ENCODE data around the gene UBAC1.

DNA sequence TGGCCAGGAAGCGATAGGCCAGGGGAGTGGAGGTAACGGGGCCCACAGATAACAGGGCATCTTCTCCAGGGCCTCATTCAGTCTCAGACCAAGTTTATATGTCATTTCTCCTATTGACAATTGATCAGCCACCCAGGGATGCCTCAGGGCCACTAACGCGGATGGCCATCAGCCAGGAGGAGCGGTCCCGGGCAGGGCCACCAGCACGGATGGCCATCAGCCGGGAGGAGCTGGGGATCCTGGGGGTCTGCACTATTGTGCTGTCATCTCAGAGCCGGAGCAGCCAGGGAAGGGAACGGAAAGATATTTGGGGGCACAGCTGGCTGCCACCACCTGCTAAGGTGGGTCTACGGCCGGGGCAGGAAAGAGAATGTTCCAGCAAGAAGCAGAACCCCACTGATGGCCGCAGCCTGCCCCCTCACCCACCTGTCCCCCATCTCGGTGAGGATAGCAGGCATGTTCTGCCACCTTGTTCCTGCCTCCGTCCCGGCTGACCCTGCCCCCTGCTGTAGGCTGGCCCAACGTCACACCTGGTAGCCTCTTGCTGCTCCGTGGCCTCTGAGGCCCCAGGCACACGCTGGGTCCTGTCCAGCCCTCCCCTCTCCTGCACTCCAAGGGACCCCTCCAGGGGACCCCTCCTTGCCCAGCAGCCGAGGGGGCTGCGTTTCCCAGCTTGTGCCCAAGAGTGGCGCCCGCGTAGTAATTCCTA, 21.5 kb upstream of the UBAC1 start:
- TF ChIP-seq POLR2AphosphoS5 (IDR thresholded peaks at IDR 0.05; ENCODE audit: low read depth, low read length) (no peak), POLR2A (IDR thresholded peaks at IDR 0.05; ENCODE audit: low read depth, low read length) (no peak)

Measured in GM12892 (cell line).